Left lung (tissue), 10 donors: Measurements from ENCODE around the gene HDDC3. TPM values are rescaled to one million over a fixed set of nuclear protein-coding genes. Genes with fewer than 3 reads are reported as not detected.
A peak's percentile ranks its signal among the peaks of the same experiment; 100 is the strongest.

ENCODE experiments used
- ATAC-seq: fragments of 200-7000 bp; cut with Tn5 transposase; one replicate; pipeline ENCODE4 v1.9.1; 2020; ENCODE audit warnings: moderate library complexity
- DNase-seq, 4 donors: peaks; one replicate each; pipeline ENCODE4 v3.0.0-alpha.2; 2013 to 2020
- H3K27ac ChIP-seq, 2 donors: fragments of 200-600 bp; sonication (generic) in 1 of 2; one replicate each; pipeline versions ENCODE4 v1.5.0 to v1.8.0; 2020 to 2021
- H3K27me3 ChIP-seq, 2 donors: fragments of 200-600 bp; sonication (generic) in 1 of 2; one replicate each; pipeline versions ENCODE4 v1.5.0 to v1.8.0; 2020 to 2021
- H3K36me3 ChIP-seq, 2 donors: fragments of 200-600 bp; sonication (generic) in 1 of 2; one replicate each; pipeline versions ENCODE4 v1.5.0 to v1.8.0; 2020 to 2021
- H3K4me1 ChIP-seq, 2 donors: fragments of 200-600 bp; one replicate each; pipeline ENCODE4 v1.8.0; 2021
- H3K4me3 ChIP-seq, 2 donors: fragments of 200-600 bp; sonication (generic) in 1 of 2; one replicate each; pipeline versions ENCODE4 v1.5.0 to v1.8.0; 2020 to 2021; ENCODE audit warnings: mild to moderate bottlenecking in 1 of 2
- H3K9me3 ChIP-seq, 2 donors: fragments of 200-600 bp; sonication (generic) in 1 of 2; one replicate each; pipeline versions ENCODE4 v1.5.0 to v1.8.0; 2020 to 2021
- CTCF ChIP-seq, 2 donors: fragments of 200-600 bp; sonication (generic) in 1 of 2; IDR thresholded peaks; one replicate each; pipeline versions ENCODE4 v1.5.0 to v1.8.0; 2021; ENCODE audit warnings: antibody characterized with exemption in 2 of 2
- intact Hi-C, 2 donors: fragments of 100-400 bp; cut with DNase I; formaldehyde crosslinking; loops; one replicate each; pipeline versions ENCODE4 v1.11.2 to v1.14.2; 2022
- polyA plus RNA-seq, 6 donors: library from polyadenylated mRNA; unstranded; fragments of 120-200 nt; gene quantifications; one replicate each; pipeline ENCODE4 v1.2.1, GENCODE V29; 2013; ENCODE audit not compliant: insufficient read length in 6 of 6
- total RNA-seq, 2 donors: library from RNA; stranded (reverse); fragmentation: NEBNext Ultra II Directional; extraction: Animal tissue kit (Norgen Biotek cat#: 25700); gene quantifications; one replicate each; pipeline ENCODE4 v1.2.1, GENCODE V29; 2021
- donor health status: DM: no; HTN: yes; CAD: no.
- donor health status: DM: no; HTN: no; CAD: no.

HDDC3 gene
- total and polyA plus RNA-seq, 8 donors, result 10.3 to 15.9 (median 13.2) TPM

GRCh38 chr15:90917569-90917968 is 14.8 kb downstream of the HDDC3 start:
- Histone ChIP-seq H3K27ac (no peak overlapping the region), H3K36me3 (peaks cover 0 to 100% of the 10 kb centered on the region in 2 donors), H3K4me3 (no peak overlapping the region), H3K9me3 (no peaks in the 10 kb centered on the region), H3K27me3 (no peaks in the 10 kb centered on the region), H3K4me1 (peaks cover 0 to 40% of the 10 kb centered on the region in 2 donors)
- ATAC-seq, result no peak
- no peak for TF ChIP-seq CTCF (IDR thresholded peaks at IDR 0.05)
- DNase-seq, result no peak
- intact Hi-C loops, result no loop called here

GRCh38 chr15:90916461-90916860 is 15.9 kb downstream of the HDDC3 start:
- Histone ChIP-seq H3K4me1 (peaks cover 0 to 45% of the 10 kb centered on the region in 2 donors), H3K27ac (peak overlapping the region in 1 of 2 donors; percentile 88), H3K9me3 (no peaks in the 10 kb centered on the region), H3K4me3 (peak overlapping the region in 1 of 2 donors; percentile 38), H3K36me3 (peaks cover 0 to 100% of the 10 kb centered on the region in 2 donors), H3K27me3 (no peaks in the 10 kb centered on the region)
- no peak for TF ChIP-seq CTCF (IDR thresholded peaks at IDR 0.05)
- no peak for DNase-seq
- no peak for ATAC-seq
- intact Hi-C loops, result no loop called here

GRCh38 chr15:90915808-90916440 is 16.4 kb downstream of the HDDC3 start:
- ATAC-seq, result peak; percentile 72
- intact Hi-C loops, result no loop called here
- H3K9me3 ChIP-seq, result no peaks in the 10 kb centered on the region
- peaks cover 0 to 45% of the 10 kb centered on the region in 2 donors for H3K4me1 ChIP-seq
- peak overlapping the region in 1 of 2 donors; percentile 38 for H3K4me3 ChIP-seq
- TF ChIP-seq CTCF (IDR thresholded peaks at IDR 0.05), result no peak
- H3K27ac ChIP-seq, result peak overlapping the region in 1 of 2 donors; percentile 88
- H3K27me3 ChIP-seq, result no peaks in the 10 kb centered on the region
- H3K36me3 ChIP-seq, result peaks cover 0 to 100% of the 10 kb centered on the region in 2 donors
- DNase-seq, result peak in 2 of 4 donors; percentile 90 to 92

GRCh38 chr15:90915216-90915807 is 17.0 kb downstream of the HDDC3 start:
- DNase-seq (no peak), ATAC-seq (no peak)
- no peak overlapping the region for H3K4me3 ChIP-seq
- peaks cover 0 to 45% of the 10 kb centered on the region in 2 donors for H3K4me1 ChIP-seq
- peaks cover 0 to 100% of the 10 kb centered on the region in 2 donors for H3K36me3 ChIP-seq
- H3K27me3 ChIP-seq, result no peaks in the 10 kb centered on the region
- peak overlapping the region; percentile 33 to 88 for H3K27ac ChIP-seq
- no peaks in the 10 kb centered on the region for H3K9me3 ChIP-seq
- intact Hi-C loops, result no loop called here
- TF ChIP-seq CTCF (IDR thresholded peaks at IDR 0.05), result no peak

- H3K36me3 ChIP-seq, result peaks cover 0 to 100% of the 10 kb centered on the region in 2 donors
- peak; percentile 11 for ATAC-seq
Observed at GRCh38 chr15:90914305-90915080, 17.9 kb downstream of the HDDC3 start.

More at GRCh38 chr15:90914305-90915080, 17.9 kb downstream of the HDDC3 start:
- Histone ChIP-seq H3K9me3 (no peaks in the 10 kb centered on the region), H3K27me3 (no peaks in the 10 kb centered on the region), H3K4me3 (no peak overlapping the region), H3K27ac (peak overlapping the region in 1 of 2 donors; percentile 88), H3K4me1 (peaks cover 0 to 45% of the 10 kb centered on the region in 2 donors)
- no peak for DNase-seq
- intact Hi-C loops, result no loop called here
- no peak for TF ChIP-seq CTCF (IDR thresholded peaks at IDR 0.05)
